ENCODE data around the gene MRPS34. TPM values are rescaled to one million over a fixed set of nuclear protein-coding genes. Genes with fewer than 3 reads are reported as not detected.
A peak's percentile ranks its signal among the peaks of the same experiment; 100 is the strongest.

The MRPS34 gene
- 26.9 and 32.5 TPM in 2 replicates for total RNA-seq (2013; cell fraction: nucleolus; rRNA removed)
- total RNA-seq (2014; rRNA removed), result 144 and 185 TPM in 2 replicates
- 92.3 and 109 TPM in 2 replicates for total RNA-seq (2014; rRNA removed; fragmentation: Illumina TruSeq; extraction: Trizol)
- 184 and 190 TPM in 2 replicates for total RNA-seq (2021)
- 24.8 TPM for polyA plus RNA-seq (2011; ENCODE audit: low read depth)
- polyA plus RNA-seq (2011; rRNA removed), result 62.8 and 99.3 TPM in 2 replicates
- polyA plus RNA-seq (2011; cell fraction: cytosol; rRNA removed), result 130 and 176 TPM in 2 replicates
- 107 and 127 TPM in 2 replicates for polyA plus RNA-seq (2011; cell fraction: nucleus; rRNA removed)
- polyA plus RNA-seq (2012), result 75.1 and 85.8 TPM in 2 replicates
- polyA plus RNA-seq (2014; fragmentation: Illumina TruSeq; extraction: Trizol), result 18.2 and 56.0 TPM in 2 replicates
- polyA plus RNA-seq (2014; fragmentation: Nextera tagmentation; extraction: Ambion mirVana), result 10 to 100 TPM in 1 of 2 experiments, 1 to 10 TPM in 1; 3.6 to 17.9 TPM
- polyA plus RNA-seq (2014; rRNA removed), result 189 and 209 TPM in 2 replicates
- polyA plus RNA-seq (2016; fragmentation: Nextera tagmentation; extraction: Ambion mirVana), result 100 to 1,000 TPM; 265 to 285 TPM
- polyA minus RNA-seq (2011; rRNA and poly(A)+ RNA removed), result 31.2 and 42.9 TPM in 2 replicates
- 29.7 and 32.3 TPM in 2 replicates for polyA minus RNA-seq (2011; cell fraction: cytosol; rRNA and poly(A)+ RNA removed)
- 22.8 and 37.4 TPM in 2 replicates for polyA minus RNA-seq (2011; cell fraction: nucleus; rRNA and poly(A)+ RNA removed)
- Bru-seq, nascent RNA, result percentile 81 among the genes with signal in this experiment
- BruChase-seq, experiment 1, labeled RNA remaining after a 6-hour chase, result percentile 96 among the genes with signal in this experiment
- BruChase-seq, experiment 2, labeled RNA remaining after a 2-hour chase, result percentile 93 among the genes with signal in this experiment
- long read RNA-seq, experiment 1, transcript MRPS34-203 (2 exons, 713 nt), result minor isoform, 7 of 199 reads
- long read RNA-seq, experiment 1, transcript MRPS34-201 (3 exons, 1,040 nt), result minor isoform, 24 of 199 reads
- long read RNA-seq, experiment 1, transcript MRPS34-202 (3 exons, 1,024 nt), result major isoform, 157 of 199 reads
- long read RNA-seq, experiment 1, partial matches to known transcripts, result 5 of 199 reads
- long read RNA-seq, experiment 1, other reads (novel, unspliced or antisense), result 6 of 199 reads
- long read RNA-seq, experiment 2, transcript MRPS34-201 (3 exons, 1,040 nt), result minor isoform, 17 of 116 reads
- long read RNA-seq, experiment 2, transcript MRPS34-202 (3 exons, 1,024 nt), result major isoform, 81 of 116 reads
- long read RNA-seq, experiment 2, partial matches to known transcripts, result 7 of 116 reads
- long read RNA-seq, experiment 2, other reads (novel, unspliced or antisense), result 9 of 116 reads

- DNase-seq (ENCODE audit: low read depth, low spot score) (peak; percentile 17), FAIRE-seq (peak; percentile 27), ATAC-seq (peak; percentile 71)
- ChIA-PET RAD21 (ENCODE audit: unreplicated experiment) (interaction anchor here (1.2 to 3.1 kb wide), 2 partner anchors 9 to 95 kb away, joined by 3 to 22 read pairs; partner anchors contain the start of genes JPT2, NUBP2 and SPSB3), POLR2A (interaction anchor here (0.8 to 5.8 kb wide), 3 partner anchors 9 to 73 kb away, joined by 3 to 39 read pairs (median 4); partner anchors contain the start of genes NUBP2 and SPSB3), SMC1A (ENCODE audit: uncharacterized antibody, unreplicated experiment) (interaction anchor here (0.9 kb wide), 1 partner anchor 9 kb away, joined by 3 read pairs; the partner anchor contains the start of genes NUBP2 and SPSB3), CTCF (interaction anchor here (0.7 to 1.9 kb wide), 5 partner anchors 8 to 67 kb away, joined by 3 to 12 read pairs (median 4); partner anchors contain the start of genes MAPK8IP3, NUBP2 and SPSB3)
- in situ Hi-C loops (cut with MboI) (loop anchor here (5.0 kb wide), 1 partner anchor 61 kb away; no protein-coding TSS in a partner anchor), intact Hi-C loops (cut with micrococcal nuclease; ENCODE audit: unreplicated experiment) (loop anchor here (5.0 kb wide), 1 partner anchor 66 kb away; the partner anchor contains the start of gene MAPK8IP3)
- Histone ChIP-seq H3K79me2 (ENCODE audit: control insufficient read depth, insufficient read depth, low read length) (peaks cover 43% of the 10 kb centered on the region), H3K4me1 (ENCODE audit: control insufficient read depth, insufficient read depth, low read length) (peaks cover 15% of the 10 kb centered on the region), H4K20me1 (ENCODE audit: control insufficient read depth, insufficient read depth) (no peaks in the 10 kb centered on the region), H3K27me3 (replicated peaks in 1 of 2; ENCODE audit: control insufficient read depth in 2 of 2, insufficient read depth in 2 of 2, low read length in 1 of 2) (no peaks in the 10 kb centered on the region), H3K4me3 (peak within 1 kb of the TSS; percentile 100), H3K36me3 (ENCODE audit: control insufficient read depth in 2 of 2, insufficient read depth in 2 of 2, low read length in 1 of 2) (peaks cover 0 to 14% of the 10 kb centered on the region in 2 experiments; a peak in 2 of 4 replicates), H3K9me3 (replicated peaks; ENCODE audit: control insufficient read depth, insufficient read depth, low read length) (no peaks in the 10 kb centered on the region), H3K9ac (ENCODE audit: control insufficient read depth, insufficient read depth, low read length) (peak within 1 kb of the TSS; percentile 78), H3K27ac (ENCODE audit: control insufficient read depth, insufficient read depth) (peak within 1 kb of the TSS; percentile 89), H3K4me2 (ENCODE audit: control insufficient read depth, insufficient read depth) (peak within 1 kb of the TSS; percentile 94), H2AFZ (ENCODE audit: control insufficient read depth, low read depth, low read length) (peak within 1 kb of the TSS; percentile 81)
- TSS peak; percentile 22 for BruUV-seq (replicated peaks)
- WGBS (ENCODE audit: insufficient coverage, insufficient replicate concordance, low lambda C conversion rate, missing lambda C conversion rate), result under 1% methylated on average over 76 of the region's 108 CpGs
- TF ChIP-seq HDGF (IDR thresholded peaks at IDR 0.05) (no peak), IRF5 (IDR thresholded peaks at IDR 0.05; ENCODE audit: borderline replicate concordance) (no peak), USF1 (IDR thresholded peaks at IDR 0.05; ENCODE audit: borderline replicate concordance, extremely low read length, insufficient read depth, low read depth, low read length) (peak; percentile 7), ELK1 (IDR thresholded peaks at IDR 0.05; ENCODE audit: low read depth, low read length) (peak; percentile 98), BMI1 (IDR thresholded peaks at IDR 0.05; ENCODE audit: borderline replicate concordance) (no peak), POLR2AphosphoS5 (IDR thresholded peaks at IDR 0.05; ENCODE audit: low read length) (peak; percentile 76; the same call in 1 of the 2 replicates), MTA2 (IDR thresholded peaks at IDR 0.05; ENCODE audit: low read depth) (no peak), E2F4 (IDR thresholded peaks at IDR 0.05; ENCODE audit: low read depth, low read length) (no peak), USF2 (IDR thresholded peaks at IDR 0.05; ENCODE audit: borderline replicate concordance, low read depth, low read length) (no peak), NBN (IDR thresholded peaks at IDR 0.05) (peak; percentile 52)
Observed at GRCh38 chr16:1772908-1773702, at the start of gene MRPS34. TSS of gene MRPS34 (minus strand) at chr16:1773134. CDS start at chr16:1773119, 15 bp downstream.

All from GM12878 (cell line).